Peyer's patch (tissue), 4 donors: Measurements from ENCODE around the gene MESP1. TPM values are rescaled to one million over a fixed set of nuclear protein-coding genes. Genes with fewer than 3 reads are reported as not detected.

Experiments used
- DNase-seq, 3 donors: peaks; one replicate each; pipeline ENCODE4 v3.0.0-alpha.2; 2017 to 2019
- H3K27ac ChIP-seq, 4 donors: fragments of 200-600 bp; sonication (generic); one replicate each; pipeline ENCODE4 v1.5.1; 2016 to 2019
- H3K27me3 ChIP-seq, 2 donors: fragments of 200-600 bp; sonication (generic); one replicate each; pipeline ENCODE4 v1.5.1; 2019
- H3K36me3 ChIP-seq, 3 donors: fragments of 200-600 bp; sonication (generic); one replicate each; pipeline ENCODE4 v1.5.1; 2016 to 2019
- H3K4me1 ChIP-seq, 4 donors: fragments of 200-600 bp; sonication (generic); one replicate each; pipeline ENCODE4 v1.5.1; 2016 to 2019
- H3K4me3 ChIP-seq, 4 donors: fragments of 200-600 bp; sonication (generic); 1 replicate in 3 of 4; 2 replicates in 1 of 4; pipeline ENCODE4 v1.5.1; 2016 to 2019; ENCODE audit warnings: mild to moderate bottlenecking in 1 of 4
- H3K9me3 ChIP-seq, 4 donors: fragments of 200-600 bp; sonication (generic); one replicate each; pipeline ENCODE4 v1.5.1; 2016 to 2019; ENCODE audit warnings: mild to moderate bottlenecking in 1 of 4
- CTCF ChIP-seq, 6 experiments: fragments of 450-650 bp in 4 of 6; fragments of 200-600 bp in 2 of 6; sonication (generic) in 1 of 6; IDR thresholded peaks; one replicate each; pipeline ENCODE4 v1.5.1; 2017 to 2019; ENCODE audit warnings: antibody characterized with exemption in 6 of 6, mild to moderate bottlenecking in 3 of 6, moderate library complexity in 1 of 6
- POLR2A ChIP-seq, 2 donors: fragments of 450-650 bp; IDR thresholded peaks; one replicate each; pipeline ENCODE4 v1.5.1; 2017; ENCODE audit warnings: antibody characterized with exemption in 2 of 2, mild to moderate bottlenecking in 2 of 2, moderate library complexity in 2 of 2
- total RNA-seq, 4 donors: library from RNA; depleted of rRNA; stranded (reverse); fragments of >200 nt; gene quantifications; one replicate each; pipeline ENCODE4 v1.1.0, GENCODE V29; 2016

MESP1 gene
- total RNA-seq, 4 donors from 2014 or later = 0.95 to 6.6 (median 1.6) TPM; not detected in 1

- no peak overlapping the region for H3K4me3 ChIP-seq
- peaks cover 0 to 20% (median 2%) of the 10 kb centered on the region in 4 donors for H3K4me1 ChIP-seq
- no peak overlapping the region for H3K27ac ChIP-seq
- H3K9me3 ChIP-seq = no peaks in the 10 kb centered on the region
- no peaks in the 10 kb centered on the region for H3K27me3 ChIP-seq
- no peaks in the 10 kb centered on the region for H3K36me3 ChIP-seq
- TF ChIP-seq POLR2A (IDR thresholded peaks at IDR 0.05) = no peak
- no peak for TF ChIP-seq CTCF (IDR thresholded peaks at IDR 0.05)
- DNase-seq = no peak
Observed at GRCh38 chr15:89766357-89767311, 15.6 kb upstream of the MESP1 start.

- Histone ChIP-seq H3K9me3 (no peaks in the 10 kb centered on the region), H3K36me3 (no peaks in the 10 kb centered on the region), H3K27ac (no peak overlapping the region), H3K4me3 (no peak overlapping the region), H3K27me3 (no peaks in the 10 kb centered on the region), H3K4me1 (peaks cover 0 to 30% (median 5%) of the 10 kb centered on the region in 4 donors)
- no peak for DNase-seq
- no peak for TF ChIP-seq POLR2A (IDR thresholded peaks at IDR 0.05)
- no peak for TF ChIP-seq CTCF (IDR thresholded peaks at IDR 0.05)
Observed at GRCh38 chr15:89765694-89766093, 14.6 kb upstream of the MESP1 start.

- Histone ChIP-seq H3K4me3 (no peak overlapping the region), H3K4me1 (peaks cover 0 to 24% (median 3%) of the 10 kb centered on the region in 4 donors), H3K36me3 (no peaks in the 10 kb centered on the region), H3K27me3 (no peaks in the 10 kb centered on the region), H3K27ac (peak overlapping the region in 3 of 4 donors; percentile 32 to 78 (median 60)), H3K9me3 (no peaks in the 10 kb centered on the region)
- peak in 2 of 3 donors; percentile 82 for DNase-seq
- TF ChIP-seq POLR2A (IDR thresholded peaks at IDR 0.05) (no peak), CTCF (IDR thresholded peaks at IDR 0.05) (no peak)
Observed at GRCh38 chr15:89761929-89762328, 10.9 kb upstream of the MESP1 start.

- H3K9me3 ChIP-seq = no peaks in the 10 kb centered on the region
- peaks cover 0 to 24% (median 3%) of the 10 kb centered on the region in 4 donors for H3K4me1 ChIP-seq
- peak in 1 of 6 experiments; percentile 3 for TF ChIP-seq CTCF (IDR thresholded peaks at IDR 0.05)
- TF ChIP-seq POLR2A (IDR thresholded peaks at IDR 0.05) = no peak
- peak overlapping the region in 3 of 4 donors; percentile 32 to 78 (median 60) for H3K27ac ChIP-seq
- no peak for DNase-seq
- H3K4me3 ChIP-seq = no peak overlapping the region
- H3K27me3 ChIP-seq = no peaks in the 10 kb centered on the region
- H3K36me3 ChIP-seq = no peaks in the 10 kb centered on the region
Observed at GRCh38 chr15:89761009-89761831, 10.2 kb upstream of the MESP1 start.

GRCh38 chr15:89760303-89761008 is 9.4 kb upstream of the MESP1 start:
- TF ChIP-seq POLR2A (IDR thresholded peaks at IDR 0.05) (no peak), CTCF (IDR thresholded peaks at IDR 0.05) (peak; percentile 60 to 95 (median 92))
- H3K27ac ChIP-seq = peak overlapping the region in 3 of 4 donors; percentile 32 to 78 (median 60)
- DNase-seq = peak; percentile 60 to 92 (median 90)
- no peaks in the 10 kb centered on the region for H3K36me3 ChIP-seq
- no peaks in the 10 kb centered on the region for H3K27me3 ChIP-seq
- no peak overlapping the region for H3K4me3 ChIP-seq
- H3K9me3 ChIP-seq = no peaks in the 10 kb centered on the region
- peaks cover 0 to 24% (median 3%) of the 10 kb centered on the region in 4 donors for H3K4me1 ChIP-seq
